ENCODE data around the gene UBE4A.
A peak's percentile ranks its signal among the peaks of the same experiment; 100 is the strongest.

Gene UBE4A

GRCh38 chr11:118441770-118442275 lies 82.4 kb downstream of the UBE4A start:
- no peak for DNase-seq

DNA sequence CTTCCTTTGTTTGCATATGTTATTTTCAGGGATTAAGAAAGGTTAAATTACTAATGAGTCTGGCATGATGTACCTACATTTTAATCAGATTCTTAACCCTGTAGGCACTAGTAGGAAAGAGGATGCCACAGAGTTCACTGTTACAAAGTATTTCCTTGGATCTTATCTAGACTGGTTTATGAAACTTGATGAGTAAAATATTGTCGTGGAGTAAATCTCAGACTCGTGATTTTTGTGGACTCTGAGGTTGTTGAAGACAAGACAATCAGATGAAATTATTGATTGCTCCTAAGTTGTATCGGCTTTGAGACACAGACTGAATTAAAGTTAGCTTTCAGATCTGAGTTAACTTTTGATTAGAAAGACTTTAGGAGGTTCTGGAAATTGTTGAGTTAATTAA lies 82.9 kb downstream of the UBE4A start:
- no peak for DNase-seq

GRCh38 chr11:118442908-118443589 lies 83.6 kb downstream of the UBE4A start:
- DNase-seq, result no peak

DNA sequence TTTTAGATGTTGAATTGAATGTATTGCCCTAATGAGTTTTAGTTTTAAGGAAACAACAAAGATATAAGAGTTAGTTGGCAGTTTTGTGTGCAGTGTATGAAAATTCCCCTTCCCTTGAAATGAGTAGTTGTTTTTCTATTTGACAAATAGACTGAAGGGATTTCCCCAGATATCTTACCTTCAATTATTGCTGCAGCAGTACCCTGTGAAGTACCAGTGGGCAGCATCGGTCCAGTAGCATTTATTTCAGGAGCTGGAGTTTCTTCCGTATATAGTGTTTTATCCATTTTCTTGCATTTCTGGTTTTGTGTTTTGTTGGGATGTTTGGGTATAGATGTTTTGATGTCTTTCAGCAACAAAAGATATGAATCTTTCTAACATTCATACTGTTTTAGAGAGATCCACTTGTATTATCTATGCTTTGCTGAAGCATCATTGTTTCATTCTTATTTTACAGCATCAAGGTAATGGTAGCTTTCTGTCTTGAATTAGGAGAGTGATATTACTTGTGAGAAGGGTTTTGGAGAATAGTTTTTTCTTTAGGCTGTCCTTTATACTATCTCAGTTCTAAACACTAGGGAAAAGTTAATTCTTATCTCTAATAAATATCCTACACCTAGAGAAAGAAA lies 84.3 kb downstream of the UBE4A start:
- no peak for DNase-seq

GRCh38 chr11:118447423-118447822 lies 88.0 kb downstream of the UBE4A start:
- no peak for DNase-seq

DNA sequence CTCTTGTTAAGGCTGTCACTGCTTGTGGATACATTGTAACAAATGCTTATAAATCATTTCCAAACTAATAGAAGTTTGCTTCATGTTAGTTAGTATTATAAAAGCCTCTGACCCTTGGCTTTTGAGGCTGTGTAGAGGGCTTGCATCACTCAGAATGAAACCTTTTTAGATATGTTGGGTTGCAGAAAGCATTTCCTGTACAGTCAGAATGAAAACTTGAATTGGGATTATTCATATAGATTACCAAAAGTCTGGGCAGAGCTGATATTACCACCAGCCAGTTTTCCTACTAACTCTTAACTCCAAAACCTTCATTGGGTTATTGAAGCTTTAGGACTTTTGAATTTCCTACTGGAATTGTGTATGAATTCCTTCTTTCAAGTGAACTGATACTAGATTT lies 88.9 kb downstream of the UBE4A start:
- peak; percentile 55 for DNase-seq
